HG03571 (cell line): Measurements from ENCODE around the gene SLC36A1.
"Not testable (repeated sequence)": the region's sequence is repeated elsewhere in the genome, so short reads cannot be mapped to it uniquely, and the experiment has no call there.

Experiments
- ATAC-seq: cut with Tn5 transposase; IDR thresholded peaks from one replicate; pipeline ENCODE4 v1.9.1; 2021; ENCODE audit not compliant: unreplicated experiment

The SLC36A1 gene

DNA sequence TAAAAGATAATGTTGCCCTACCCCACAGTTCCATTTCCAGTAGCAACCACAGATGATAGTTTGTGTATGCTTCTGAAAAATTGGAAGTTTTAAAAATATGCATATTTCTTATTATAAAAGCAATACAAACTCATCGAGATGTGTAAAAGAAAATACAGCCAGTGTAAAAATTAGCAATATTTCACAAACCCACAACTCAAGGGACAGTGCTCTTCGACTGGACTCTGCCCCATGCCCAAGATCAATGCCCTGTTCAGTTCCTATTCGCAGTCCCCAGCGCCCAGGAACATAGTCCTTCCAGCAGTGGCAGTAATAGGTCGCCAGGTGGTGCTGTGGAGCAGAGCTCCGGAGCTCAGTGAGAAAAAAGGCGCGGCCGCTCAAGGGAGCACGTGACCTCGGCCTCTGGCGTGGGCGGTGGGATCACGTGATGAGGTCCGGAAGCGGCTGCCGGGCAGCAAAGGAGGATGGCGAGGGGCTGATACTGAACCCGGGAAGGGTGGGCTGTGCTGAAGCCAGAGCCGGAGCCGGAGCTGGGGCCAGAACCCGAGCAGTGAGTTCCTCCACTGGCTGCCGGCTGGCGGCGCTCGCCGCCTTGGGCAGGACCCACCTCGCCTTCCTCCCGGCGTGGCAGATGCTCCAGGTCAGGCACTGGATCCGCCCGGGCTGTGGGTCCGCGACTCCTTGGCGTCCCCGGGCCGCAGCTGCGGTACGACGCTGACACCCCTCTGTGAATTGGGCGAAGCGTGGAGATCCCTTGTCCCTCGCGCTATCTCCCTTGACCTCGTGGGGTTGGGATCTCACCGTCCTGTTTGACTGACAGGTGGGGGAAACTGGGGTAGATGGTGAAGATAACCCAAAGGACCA is at the start of gene SLC36A1:
Gene SLC36A1, plus strand, starts transcription at position 430 of the 864 bp plus-strand sequence. CDS start 11,190 bp downstream, outside the sequence.
- peak; percentile 77 for ATAC-seq

DNA sequence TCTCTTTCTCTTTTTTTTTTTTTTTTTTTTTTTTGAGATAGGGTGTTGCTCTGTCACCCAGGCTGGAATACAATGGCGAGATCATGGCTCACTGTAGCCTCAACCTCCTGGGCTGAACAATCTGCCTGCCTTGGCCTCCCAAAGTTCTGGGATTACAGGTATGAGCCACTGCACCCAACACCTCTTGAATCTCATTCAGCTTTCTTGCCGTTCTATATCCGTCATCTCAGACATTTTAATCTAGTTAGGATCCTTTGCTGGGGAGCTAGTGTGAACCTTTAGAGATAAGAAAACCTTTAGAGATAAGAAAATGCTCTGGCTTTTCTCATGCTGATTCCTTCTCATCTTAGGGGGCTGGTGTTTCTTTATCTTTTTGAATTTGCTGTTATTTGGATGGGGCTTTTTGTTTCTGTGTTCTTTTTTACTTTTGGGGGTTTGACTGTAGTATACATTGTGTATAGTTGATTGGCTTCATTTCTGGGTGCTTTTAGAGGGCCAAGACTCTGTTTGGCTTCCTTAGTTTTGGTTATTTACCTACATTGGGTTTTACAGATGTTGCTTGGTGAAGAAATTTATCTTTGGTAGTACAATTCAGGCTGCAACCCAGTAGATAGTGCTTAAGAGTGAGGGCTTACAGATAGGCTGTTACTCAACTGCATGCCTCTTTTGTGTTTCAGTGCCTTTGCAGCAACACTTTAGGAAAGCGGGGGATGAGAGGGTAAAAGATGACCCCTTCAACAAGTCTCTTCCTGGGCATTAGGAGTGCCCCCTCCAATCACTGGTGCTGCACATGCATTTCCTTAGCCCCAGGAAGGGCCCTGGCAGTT is 41.9 kb upstream of the SLC36A1 start:
- no peak for ATAC-seq

DNA sequence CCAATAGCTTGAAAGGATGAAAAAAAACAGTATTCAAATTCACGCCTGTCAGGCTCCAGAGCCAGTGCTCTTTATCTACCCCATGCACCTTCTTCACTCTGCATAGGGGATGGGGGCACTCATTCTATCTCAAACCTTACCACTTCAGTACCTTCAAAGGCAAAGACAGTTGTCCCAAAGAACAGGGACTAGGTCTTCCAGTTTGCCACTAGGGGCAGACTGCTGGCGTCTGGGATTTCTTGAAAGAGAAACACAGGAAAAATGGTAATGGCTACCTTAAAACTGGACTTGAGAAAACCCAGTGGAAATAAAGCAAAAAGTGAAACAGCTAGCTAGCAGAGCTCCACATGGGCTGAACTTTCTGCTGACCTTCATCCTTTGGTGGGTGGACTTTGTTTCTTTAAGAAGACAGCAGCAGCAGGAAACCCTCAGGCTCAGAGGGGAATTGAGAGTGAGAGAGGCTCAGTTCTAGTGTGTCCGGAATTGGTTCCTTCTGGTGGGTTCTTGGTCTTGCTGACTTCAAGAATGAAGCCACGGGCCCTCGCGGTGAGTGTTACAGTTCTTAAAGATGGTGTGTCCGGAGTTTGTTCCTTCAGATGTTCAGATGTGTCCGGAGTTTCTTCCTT is 41.0 kb upstream of the SLC36A1 start:
- ATAC-seq = no peak

DNA sequence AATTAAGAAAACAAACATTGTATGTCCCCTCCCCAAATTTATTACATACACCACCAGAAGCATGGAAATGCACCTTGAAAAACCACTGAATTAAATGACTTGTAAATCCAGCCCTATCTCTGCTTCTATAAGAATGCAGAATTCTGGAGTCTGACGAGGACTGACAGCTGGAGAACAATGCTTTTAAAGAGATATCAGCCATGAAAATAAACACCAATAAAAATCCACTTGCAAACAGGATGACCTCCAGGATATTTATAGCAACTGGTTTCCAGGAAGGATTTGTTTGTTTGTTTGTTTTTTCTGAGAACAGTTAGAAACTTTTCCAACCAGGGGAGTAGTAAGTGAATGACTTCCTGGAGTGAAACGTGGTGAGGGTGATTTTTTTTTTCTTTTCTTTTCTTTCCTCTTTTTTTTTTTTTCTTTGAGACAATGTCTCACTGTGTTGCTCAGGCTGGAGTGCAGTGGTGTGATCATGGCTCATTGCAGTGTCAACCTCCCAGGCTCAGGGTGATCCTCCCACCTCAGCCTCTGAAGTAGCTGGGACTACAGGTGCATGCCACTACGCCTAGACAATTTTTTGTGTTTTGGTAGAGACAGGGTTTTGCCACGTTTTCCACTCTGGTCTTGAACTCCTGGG is 38.7 kb upstream of the SLC36A1 start:
- ATAC-seq = no peak

DNA sequence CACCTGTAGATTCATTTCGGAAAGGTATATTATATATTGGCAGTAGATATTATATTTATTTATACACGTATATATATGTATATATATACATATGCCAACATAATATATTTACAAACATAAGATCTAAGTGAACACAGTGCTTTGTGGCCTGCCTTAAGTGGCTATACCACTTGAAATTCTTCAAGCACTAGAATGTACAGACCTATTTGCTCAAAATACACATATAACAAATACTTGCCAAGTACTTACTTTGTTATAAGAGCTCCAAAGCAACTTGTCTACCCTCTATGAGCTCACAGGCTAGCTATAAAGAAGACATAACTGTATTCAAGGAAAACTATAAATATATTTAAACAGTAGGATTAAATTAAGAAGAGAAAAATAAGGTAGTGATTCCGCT is 33.6 kb upstream of the SLC36A1 start:
- no peak for ATAC-seq

DNA sequence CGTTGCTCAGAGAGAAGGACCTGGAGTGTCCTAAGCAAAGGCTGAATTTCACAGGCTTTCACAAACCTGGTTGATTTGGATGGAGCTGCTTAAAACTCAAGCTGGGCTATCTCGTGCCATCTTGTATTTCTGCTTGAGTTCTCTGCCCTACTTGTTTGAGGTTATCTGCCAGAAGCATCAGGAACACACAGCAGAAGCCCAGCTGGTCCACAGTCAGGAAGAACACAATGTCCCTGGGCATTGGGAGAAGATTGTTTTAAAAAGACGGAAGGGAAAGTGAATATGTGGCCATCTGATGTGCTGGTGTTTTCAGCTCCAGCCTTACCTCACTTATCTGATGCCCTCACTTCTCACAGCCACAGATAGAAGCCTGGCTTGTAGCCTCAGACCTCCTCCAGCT is 32.9 kb upstream of the SLC36A1 start:
- ATAC-seq = no peak

DNA sequence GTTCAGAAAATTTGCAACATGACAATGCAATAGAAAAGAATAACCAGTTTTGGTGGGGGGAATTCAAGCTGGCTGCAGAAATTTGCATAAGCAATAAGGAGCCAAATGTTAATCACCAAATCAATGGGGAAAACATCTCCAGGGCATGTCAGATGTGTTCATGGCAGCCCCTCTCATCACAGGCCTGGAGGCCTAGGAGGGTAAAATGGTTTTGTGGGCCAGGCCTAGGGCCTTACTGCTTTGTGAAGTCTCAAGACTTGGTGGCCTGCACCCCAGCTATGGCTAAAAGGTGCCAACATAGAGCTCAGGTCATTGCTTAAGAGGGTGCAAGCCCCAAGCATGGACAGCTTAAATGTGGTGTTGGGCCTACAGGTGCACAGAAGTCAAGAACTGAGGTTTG is 29.7 kb upstream of the SLC36A1 start:
- ATAC-seq = no peak

DNA sequence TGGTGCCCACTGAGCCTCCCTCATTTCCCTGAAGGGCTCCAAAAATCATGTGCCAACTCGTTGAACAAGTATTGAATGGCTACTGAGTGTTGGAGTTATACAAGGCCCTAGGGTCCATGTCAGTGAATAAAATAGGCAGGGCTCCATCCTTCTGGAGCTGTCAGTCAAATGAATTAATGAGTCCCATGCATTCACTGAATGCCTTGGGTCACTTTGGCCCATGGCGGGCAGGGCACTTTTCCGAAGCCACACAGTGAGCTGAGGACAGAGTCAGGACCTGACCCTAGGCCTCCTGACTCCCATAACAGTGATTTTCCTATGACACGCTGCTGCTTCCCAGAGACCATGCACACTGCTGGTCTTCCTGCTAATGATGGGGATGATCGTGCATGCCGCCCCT is 27.3 kb upstream of the SLC36A1 start:
- no peak for ATAC-seq

DNA sequence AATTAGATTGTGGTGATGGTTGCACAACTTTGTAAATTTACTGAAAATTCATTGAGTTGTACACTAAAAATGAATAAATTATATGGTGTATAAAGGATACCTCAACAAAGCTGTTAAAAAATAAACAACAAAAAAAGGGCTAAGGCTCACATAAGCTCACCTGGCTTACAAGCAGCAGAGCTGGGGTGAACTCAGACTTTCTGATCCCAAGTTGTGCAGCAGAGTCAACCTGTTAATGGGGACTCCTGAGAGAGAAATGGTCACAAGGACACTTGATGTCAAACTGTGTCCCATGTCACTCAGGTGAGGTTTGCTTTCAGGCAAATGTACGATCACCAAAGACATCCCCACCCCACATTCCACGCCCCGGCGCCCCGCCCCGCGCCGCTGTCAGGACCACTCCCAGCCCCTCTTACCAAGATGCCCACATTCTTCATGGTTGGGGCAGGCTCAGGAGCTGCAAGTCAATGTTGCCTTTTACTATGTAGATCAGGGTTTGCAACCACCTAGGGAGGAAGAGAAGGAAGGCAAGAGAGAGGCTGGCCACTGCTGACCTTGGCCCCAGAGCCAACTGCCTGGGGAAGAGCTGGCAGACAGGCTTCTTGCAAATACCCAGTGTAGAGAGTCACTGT is 22.4 kb upstream of the SLC36A1 start:
- no peak for ATAC-seq

DNA sequence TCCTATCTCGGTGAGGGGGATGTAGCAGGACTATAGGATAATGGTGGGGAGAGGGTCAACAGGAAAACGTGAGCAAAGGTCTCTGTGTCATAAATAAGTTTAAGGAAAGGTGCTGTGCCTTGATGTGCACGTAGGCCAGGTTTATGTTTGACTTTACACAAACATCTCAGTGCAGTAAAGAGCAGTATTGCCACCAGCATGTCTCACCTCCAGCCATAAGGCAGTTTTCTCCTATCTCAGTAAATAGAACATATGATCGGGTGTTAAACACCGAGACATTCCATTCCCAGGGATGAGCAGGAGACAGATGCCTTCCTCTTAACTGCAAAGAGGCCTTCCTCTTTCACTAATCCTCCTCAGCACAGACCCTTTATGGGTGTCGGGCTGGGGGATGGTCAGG is 21.1 kb upstream of the SLC36A1 start:
- ATAC-seq = not testable (repeated sequence)

DNA sequence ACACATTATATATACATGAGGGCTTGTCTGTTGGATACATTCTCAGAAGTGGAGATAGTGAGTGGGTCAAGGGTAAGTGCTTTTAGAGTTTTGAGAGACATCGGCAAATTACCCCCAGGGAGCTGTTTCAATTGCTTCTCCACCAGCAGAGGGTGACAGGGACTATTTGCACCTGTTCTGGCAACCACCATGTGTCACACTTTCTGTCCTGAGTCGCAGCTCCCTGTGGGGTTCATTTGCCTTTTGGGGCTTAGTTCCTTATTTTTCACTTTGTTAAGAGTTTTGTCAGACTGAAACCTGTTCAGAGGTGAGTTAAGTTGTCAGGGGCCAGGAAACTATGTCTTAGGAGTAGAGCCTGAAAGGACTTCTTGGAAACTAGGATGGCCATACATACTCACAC is 20.1 kb upstream of the SLC36A1 start:
- ATAC-seq = peak; percentile 83

DNA sequence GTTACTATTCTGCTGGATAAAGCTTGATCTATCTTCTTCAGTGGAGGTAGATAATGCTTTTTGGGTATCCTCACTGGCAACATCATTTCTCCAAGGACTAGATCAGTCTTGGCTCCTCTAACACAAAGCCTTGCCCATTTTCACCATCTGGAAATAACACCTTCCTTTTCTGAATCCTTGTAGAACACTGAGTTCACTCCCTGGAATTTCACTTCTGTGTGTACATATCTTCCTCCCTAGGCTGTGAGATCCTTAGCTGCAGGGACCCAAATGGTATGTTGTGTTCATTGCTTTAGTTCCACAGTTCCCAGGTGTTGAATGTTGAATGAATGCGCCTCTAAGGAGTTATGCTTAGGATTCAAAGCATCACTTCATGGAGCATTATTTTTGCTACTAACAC is 16.7 kb upstream of the SLC36A1 start:
- no peak for ATAC-seq

DNA sequence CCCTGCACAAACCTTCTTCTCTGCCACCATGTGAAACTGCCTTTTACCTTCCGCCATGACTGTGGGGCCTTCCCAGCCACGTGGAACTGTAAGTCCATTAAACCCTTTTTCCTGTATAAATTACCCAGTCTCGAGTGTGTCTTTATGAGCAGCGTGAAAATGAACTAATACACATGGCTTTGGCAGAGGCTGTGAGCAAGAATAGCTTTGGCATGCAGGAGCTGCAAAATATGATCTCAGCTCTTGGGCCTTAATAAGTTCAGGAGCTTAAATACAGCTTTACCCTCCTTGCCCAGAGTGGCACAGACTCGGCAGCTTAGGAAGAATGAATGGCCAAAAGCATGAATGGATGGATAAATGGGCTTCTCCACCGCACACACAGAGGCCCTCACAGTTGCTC is 15.7 kb upstream of the SLC36A1 start:
- no peak for ATAC-seq

DNA sequence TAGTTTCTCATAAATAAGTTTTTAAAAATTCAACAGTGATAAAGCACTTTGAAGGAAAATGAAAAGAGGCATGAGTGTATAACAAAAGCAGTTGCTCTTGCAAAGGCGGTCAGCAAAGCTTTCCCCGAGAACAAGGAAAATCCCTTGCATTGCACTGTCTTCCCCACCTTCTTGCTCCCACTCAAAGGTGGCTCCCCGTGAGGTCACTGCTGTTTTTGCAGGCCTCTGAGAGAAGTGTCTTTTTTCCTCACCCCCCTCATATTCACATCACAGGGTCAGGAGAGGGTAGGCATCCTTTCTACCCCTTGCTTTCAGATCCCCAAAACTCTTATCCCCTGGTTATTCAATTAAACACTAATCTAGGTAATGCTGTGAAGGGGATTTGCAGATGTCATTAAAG is 15.2 kb upstream of the SLC36A1 start:
- no peak for ATAC-seq

DNA sequence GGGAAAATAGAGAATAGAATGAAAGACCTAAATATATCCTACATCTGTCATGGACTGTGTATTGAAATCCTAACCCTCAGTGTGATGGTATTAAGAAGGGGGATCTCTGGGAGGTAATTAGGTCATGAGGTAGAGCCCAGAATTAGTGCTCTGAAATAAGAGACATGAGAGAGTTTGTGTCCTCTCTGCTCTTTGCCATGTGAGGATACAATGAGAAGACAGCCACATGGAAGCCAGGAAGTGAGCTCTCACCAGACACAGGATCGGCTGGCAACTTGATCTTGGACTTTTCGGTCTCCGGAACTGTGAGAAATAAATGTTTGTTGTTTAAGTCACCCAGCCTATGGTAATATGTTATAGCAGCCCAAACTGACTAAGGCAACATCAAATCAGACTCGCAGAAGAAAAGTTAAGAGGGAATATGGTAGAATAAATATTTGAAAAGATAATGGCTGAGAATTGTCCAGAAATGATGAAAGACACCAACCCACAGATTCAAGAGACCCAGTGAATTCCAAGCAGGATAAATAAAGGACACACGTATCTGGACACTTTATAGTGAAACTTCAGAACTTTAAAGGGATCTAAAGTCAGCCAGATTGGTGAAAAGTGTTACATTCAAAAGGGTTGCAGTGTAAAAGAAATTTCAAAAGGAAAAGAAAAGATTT is 12.7 kb upstream of the SLC36A1 start:
- no peak for ATAC-seq

DNA sequence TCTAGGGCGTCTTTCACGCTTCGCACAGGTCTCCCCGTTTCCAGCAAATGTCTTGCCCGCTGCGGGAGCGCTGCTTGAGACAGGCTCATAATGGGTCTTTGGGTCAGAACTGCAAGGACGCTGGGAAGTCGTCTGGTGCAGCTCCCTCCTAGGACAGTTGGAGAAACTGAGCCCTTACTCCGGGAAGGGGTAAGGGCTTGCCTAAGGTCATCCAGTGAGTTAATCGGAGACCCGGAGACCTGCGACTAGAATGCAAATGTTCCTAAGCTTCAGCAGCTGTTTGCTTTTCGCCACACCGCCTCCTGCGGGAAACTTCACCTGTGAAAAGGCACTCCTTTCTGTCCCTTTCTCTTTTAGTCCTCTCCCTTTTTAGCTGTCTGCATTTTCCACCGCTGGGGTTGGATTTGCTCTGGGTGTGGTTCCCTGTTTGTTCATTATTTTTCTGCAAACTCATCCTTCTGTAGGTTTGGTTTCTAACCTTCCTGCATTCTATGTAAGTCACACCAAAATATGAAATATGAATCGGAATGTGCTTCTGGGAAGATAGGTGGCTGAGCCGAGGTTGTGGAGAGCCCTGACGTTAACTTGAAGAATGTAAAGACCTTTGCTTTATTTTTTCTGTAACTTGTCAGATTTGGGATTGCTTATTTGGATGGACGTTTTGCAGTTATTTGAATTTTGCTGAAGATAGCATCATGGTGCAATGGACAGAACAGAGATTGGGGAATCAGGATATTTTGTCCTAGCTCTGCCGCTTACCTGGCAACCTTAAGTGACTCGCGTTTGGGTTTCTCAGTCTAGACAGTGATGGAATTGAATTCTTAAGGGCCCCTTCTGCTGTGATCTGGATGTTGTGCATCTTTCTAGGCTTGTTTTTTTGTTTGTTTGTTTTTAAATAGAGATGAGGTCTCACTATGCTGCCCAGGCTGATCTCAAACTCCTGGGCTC is 909 bp downstream of the SLC36A1 start:
- ATAC-seq = no peak

DNA sequence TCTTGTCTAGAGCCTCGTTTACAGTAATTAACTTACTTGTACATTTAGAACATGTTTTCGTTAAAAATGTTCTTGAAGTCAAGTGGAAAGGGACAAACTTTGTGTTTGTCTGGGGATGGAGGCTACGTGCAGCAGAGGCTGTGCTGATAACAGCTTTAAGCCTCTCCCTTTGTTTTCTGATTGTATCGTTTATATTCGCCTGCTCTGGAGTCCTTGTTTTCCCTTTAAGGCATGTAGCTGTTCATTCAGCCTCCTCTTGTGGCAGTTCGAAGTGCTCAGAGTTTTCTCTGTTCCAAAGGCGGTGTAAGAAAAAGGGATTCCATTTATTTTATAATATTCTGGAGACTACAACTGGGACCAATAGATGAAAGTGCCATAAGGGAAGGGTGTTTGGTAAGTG is 1.9 kb downstream of the SLC36A1 start:
- ATAC-seq = no peak

DNA sequence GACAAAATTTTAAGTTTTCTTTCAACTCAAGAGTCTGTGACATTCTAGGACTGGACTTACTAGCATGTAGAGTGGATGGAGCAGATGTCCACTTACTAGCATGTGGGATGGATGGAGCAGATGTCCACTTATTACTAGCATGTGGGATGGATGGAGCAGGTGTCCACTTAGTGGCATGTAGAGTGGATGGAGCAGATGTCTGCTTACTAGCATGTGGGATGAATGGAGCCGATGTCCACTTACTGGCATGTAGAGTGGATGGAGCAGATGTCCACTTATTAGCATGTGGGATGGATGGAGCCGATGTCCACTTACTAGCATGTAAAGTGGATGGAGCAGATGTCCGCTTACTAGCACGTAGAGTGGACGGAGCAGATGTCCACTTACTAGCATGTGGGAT is 2.4 kb downstream of the SLC36A1 start:
- no peak for ATAC-seq

DNA sequence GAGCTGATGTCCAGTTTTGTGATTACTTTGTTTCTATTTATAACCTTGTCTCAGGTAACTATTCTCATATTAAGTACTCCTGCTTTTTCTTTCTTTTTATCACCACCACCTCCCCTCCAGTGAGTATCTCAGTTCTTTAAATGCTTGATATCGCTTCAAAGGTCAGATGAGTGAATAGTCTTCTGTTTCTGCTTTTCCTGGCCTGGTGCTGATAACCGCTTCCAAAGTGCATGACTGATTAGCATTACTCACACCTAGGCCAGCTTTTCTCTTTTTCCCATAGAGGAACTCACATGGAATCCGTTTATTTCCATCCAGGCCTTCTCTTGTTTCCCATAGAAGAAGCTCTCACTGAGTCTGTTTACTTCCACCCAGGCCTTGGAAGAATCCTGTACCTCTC is 3.2 kb downstream of the SLC36A1 start:
- no peak for ATAC-seq
